Measurements from ENCODE around the gene TMEM51. TPM values are rescaled to one million over a fixed set of nuclear protein-coding genes. Genes with fewer than 3 reads are reported as not detected.

TMEM51 gene
- total RNA-seq, 1 donor = 0.72 TPM

DNA sequence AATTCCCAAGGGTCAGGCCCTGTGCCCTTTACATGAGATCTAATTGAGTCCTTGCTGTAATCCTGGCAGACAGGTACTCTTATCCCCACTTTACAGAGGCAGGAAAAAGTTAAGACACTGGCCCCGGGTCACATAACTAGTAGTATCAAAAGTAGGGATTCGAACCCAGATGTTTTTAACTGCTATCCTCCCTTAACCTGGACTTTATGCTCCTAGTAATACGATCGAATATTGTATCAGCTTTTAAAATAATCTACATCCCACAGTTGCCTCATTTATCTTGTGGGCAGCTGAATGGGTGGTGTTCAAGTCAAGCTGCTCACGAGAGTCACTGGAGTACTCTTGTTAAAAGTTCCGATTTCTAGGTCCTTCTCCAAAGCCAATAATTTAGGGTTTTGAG, 25.5 kb upstream of the TMEM51 start:
- Histone ChIP-seq H3K4me1 (ENCODE audit: insufficient read depth, low read length) (no peaks in the 10 kb centered on the region), H3K9me3 (ENCODE audit: low read depth, low read length) (peaks cover 5% of the 10 kb centered on the region), H3K4me2 (ENCODE audit: insufficient read depth, low read length) (no peak overlapping the region), H3K79me2 (ENCODE audit: insufficient read depth, low read length) (no peaks in the 10 kb centered on the region), H3K4me3 (ENCODE audit: insufficient read depth, low read length) (no peak overlapping the region), H4K20me1 (ENCODE audit: insufficient read depth, low read length) (no peaks in the 10 kb centered on the region), H3K36me3 (ENCODE audit: insufficient read depth, low read length) (no peaks in the 10 kb centered on the region), H2AFZ (ENCODE audit: low read length) (no peak overlapping the region), H3K27ac (ENCODE audit: low read depth, low read length) (no peak overlapping the region), H3K27me3 (ENCODE audit: insufficient read depth, low read length) (peaks cover 10% of the 10 kb centered on the region)
- TF ChIP-seq, protein P1, sequence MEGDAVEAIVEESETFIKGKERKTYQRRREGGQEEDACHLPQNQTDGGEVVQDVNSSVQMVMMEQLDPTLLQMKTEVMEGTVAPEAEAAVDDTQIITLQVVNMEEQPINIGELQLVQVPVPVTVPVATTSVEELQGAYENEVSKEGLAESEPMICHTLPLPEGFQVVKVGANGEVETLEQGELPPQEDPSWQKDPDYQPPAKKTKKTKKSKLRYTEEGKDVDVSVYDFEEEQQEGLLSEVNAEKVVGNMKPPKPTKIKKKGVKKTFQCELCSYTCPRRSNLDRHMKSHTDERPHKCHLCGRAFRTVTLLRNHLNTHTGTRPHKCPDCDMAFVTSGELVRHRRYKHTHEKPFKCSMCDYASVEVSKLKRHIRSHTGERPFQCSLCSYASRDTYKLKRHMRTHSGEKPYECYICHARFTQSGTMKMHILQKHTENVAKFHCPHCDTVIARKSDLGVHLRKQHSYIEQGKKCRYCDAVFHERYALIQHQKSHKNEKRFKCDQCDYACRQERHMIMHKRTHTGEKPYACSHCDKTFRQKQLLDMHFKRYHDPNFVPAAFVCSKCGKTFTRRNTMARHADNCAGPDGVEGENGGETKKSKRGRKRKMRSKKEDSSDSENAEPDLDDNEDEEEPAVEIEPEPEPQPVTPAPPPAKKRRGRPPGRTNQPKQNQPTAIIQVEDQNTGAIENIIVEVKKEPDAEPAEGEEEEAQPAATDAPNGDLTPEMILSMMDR (IDR thresholded peaks at IDR 0.05; ENCODE audit: extremely low read depth, low read depth, low read length) = no peak
- no peak for DNase-seq (ENCODE audit: insufficient read length, low spot score, missing footprints)

DNA sequence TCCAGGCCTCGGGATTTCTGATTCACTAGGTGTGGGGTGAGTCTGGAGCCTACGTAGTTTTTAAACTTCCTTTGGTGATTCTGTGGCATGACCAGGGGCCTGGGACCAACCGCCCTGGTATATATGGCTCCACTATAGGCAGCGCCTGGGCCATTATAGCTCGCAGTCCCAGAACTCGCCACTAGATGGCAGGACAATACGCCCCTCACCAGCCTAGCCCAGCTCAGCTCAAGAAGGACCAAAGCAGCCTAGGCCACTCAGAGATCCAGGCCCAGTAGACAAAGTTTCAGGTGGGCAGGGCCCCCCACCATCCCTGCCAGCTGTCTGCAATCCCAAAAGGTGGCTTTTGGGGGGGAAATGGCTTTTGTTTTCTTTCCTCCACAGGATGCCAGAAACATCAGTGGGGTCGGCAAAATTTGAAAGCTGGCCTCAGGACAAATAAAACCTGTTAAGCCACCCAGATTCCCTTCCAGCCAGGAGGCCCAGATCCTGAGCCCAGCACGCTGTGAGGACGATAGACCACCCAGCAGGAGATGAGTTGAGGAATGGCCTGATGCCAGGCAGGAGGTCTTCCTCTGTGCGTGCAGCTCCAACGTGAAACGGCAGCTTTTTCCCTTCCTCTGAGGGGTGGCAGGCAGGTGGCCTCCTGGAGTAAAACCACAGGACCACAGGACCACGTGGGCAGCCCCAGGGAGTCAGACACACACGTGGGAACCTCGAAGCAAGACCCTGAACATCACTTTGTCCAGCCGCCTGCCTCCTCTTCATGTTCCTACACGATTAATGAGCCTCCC, 24.8 kb upstream of the TMEM51 start:
- no peak overlapping the region for H3K4me3 ChIP-seq (ENCODE audit: insufficient read depth, low read length)
- no peaks in the 10 kb centered on the region for H3K4me1 ChIP-seq (ENCODE audit: insufficient read depth, low read length)
- peaks cover 5% of the 10 kb centered on the region for H3K9me3 ChIP-seq (ENCODE audit: low read depth, low read length)
- H3K27me3 ChIP-seq (ENCODE audit: insufficient read depth, low read length) = peaks cover 16% of the 10 kb centered on the region
- no peaks in the 10 kb centered on the region for H4K20me1 ChIP-seq (ENCODE audit: insufficient read depth, low read length)
- TF ChIP-seq, protein P1 (IDR thresholded peaks at IDR 0.05; ENCODE audit: extremely low read depth, low read depth, low read length) = peak; percentile 88
- no peaks in the 10 kb centered on the region for H3K79me2 ChIP-seq (ENCODE audit: insufficient read depth, low read length)
- H3K4me2 ChIP-seq (ENCODE audit: insufficient read depth, low read length) = no peak overlapping the region
- H3K36me3 ChIP-seq (ENCODE audit: insufficient read depth, low read length) = no peaks in the 10 kb centered on the region
- peak; percentile 95 for DNase-seq (ENCODE audit: insufficient read length, low spot score, missing footprints)
- no peak overlapping the region for H2AFZ ChIP-seq (ENCODE audit: low read length)
- H3K27ac ChIP-seq (ENCODE audit: low read depth, low read length) = no peak overlapping the region

DNA sequence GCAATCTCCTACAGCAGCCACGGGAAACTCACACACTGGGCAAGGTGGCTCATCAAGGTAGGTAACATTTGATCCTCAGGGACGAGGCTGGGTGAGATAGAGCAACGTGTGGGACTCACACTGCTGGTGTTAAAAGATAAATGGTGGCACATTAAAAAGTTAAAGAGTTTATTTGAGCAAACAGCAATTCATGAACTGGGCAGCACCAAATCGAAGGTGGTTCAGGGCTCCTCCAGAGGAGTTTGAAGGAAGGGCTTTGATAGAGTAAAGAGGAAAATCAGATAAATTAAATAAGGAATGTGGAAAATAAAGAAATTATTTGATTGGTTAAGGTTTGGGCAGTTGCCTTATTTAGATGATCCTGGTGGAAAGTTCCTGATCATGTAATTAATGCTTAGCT, 23.6 kb upstream of the TMEM51 start:
- Histone ChIP-seq H3K4me3 (ENCODE audit: insufficient read depth, low read length) (no peak overlapping the region), H3K9me3 (ENCODE audit: low read depth, low read length) (peaks cover 5% of the 10 kb centered on the region), H3K79me2 (ENCODE audit: insufficient read depth, low read length) (no peaks in the 10 kb centered on the region), H3K27me3 (ENCODE audit: insufficient read depth, low read length) (peaks cover 20% of the 10 kb centered on the region), H3K27ac (ENCODE audit: low read depth, low read length) (no peak overlapping the region), H3K4me1 (ENCODE audit: insufficient read depth, low read length) (no peaks in the 10 kb centered on the region), H4K20me1 (ENCODE audit: insufficient read depth, low read length) (no peaks in the 10 kb centered on the region), H3K4me2 (ENCODE audit: insufficient read depth, low read length) (no peak overlapping the region), H2AFZ (ENCODE audit: low read length) (no peak overlapping the region), H3K36me3 (ENCODE audit: insufficient read depth, low read length) (no peaks in the 10 kb centered on the region)
- TF ChIP-seq, protein P1 (IDR thresholded peaks at IDR 0.05; ENCODE audit: extremely low read depth, low read depth, low read length) = no peak
- no peak for DNase-seq (ENCODE audit: insufficient read length, low spot score, missing footprints)

DNA sequence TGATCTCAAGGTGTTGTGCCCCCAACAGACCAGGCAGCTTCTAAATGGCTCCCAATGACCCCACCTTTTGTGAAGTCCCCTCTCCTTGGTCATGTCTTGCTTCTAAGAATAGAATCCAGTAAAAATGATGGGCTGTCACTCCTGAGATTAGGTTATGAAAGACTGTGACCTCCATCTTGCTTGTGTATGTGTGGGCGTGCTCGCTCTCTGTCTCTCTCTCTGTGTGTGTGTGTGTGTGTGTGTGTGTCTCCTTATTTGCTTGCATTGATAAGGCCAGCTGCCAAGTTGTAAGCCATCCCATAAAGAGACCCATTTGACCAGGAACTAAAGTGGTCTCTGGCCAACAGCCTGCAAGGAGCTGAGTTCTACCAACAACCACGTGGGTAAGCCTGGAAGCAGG, 22.9 kb upstream of the TMEM51 start:
- no peak overlapping the region for H3K4me3 ChIP-seq (ENCODE audit: insufficient read depth, low read length)
- no peak overlapping the region for H3K4me2 ChIP-seq (ENCODE audit: insufficient read depth, low read length)
- no peaks in the 10 kb centered on the region for H3K79me2 ChIP-seq (ENCODE audit: insufficient read depth, low read length)
- no peak overlapping the region for H2AFZ ChIP-seq (ENCODE audit: low read length)
- H3K27me3 ChIP-seq (ENCODE audit: insufficient read depth, low read length) = peaks cover 20% of the 10 kb centered on the region
- no peak for DNase-seq (ENCODE audit: insufficient read length, low spot score, missing footprints)
- H3K9me3 ChIP-seq (ENCODE audit: low read depth, low read length) = peaks cover 5% of the 10 kb centered on the region
- no peaks in the 10 kb centered on the region for H3K4me1 ChIP-seq (ENCODE audit: insufficient read depth, low read length)
- no peaks in the 10 kb centered on the region for H4K20me1 ChIP-seq (ENCODE audit: insufficient read depth, low read length)
- TF ChIP-seq, protein P1 (IDR thresholded peaks at IDR 0.05; ENCODE audit: extremely low read depth, low read depth, low read length) = no peak
- no peaks in the 10 kb centered on the region for H3K36me3 ChIP-seq (ENCODE audit: insufficient read depth, low read length)
- no peak overlapping the region for H3K27ac ChIP-seq (ENCODE audit: low read depth, low read length)
